ENCODE results near the gene TLE4.

Gene TLE4

DNA sequence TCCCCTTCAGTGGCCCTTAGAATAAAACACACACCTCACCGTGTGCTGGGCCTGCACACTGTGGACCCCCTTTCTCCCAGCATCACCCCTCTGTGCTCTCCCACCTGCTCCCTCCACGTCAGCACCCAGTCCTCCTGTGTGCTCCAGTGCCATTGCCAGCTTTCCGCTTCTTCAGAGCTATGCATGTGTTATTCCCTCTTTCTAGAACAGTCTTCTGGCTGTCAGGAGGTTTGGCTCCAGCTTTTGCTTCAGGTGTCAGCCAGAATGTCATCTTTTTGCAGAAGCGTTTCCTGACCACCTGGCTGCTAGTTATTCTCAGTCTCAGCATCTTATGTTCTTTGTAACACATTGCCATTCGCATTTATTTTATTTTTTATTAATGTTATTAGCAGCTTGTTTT, 119.7 kb downstream of the TLE4 start:
- no peak for DNase-seq (ENCODE audit: low read depth)

DNA sequence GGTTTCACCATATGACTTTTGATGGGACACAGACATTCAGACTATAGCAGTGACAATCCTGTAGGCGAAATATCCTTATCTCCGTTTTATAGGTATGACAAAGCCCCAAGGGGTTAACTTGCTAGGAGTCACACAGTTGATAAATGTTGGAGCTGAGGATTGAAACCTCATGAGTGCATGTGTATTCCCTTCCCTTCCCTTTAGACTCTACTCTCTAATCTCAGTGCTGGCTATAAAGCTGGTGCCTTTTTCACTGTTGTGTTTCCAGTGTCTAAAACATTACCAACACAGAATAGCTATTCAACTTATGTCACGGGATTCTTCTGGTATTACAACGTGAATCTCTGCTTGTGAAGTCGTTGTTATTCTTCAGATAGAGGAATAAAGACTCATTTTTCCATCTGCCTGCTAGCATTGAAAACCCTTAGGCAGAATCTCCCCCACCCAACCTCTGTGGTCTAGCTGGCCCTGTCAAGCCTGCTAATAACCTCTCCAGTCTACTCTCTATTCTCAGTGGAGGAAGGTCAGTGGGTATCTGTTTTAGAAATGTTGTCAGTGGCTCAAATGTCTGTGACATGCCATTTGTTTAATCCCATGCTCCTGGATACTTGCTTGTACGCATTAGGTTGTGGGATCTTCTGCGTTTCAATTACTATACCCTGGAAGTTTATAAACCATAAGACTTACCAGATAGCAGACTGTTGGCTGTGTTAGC, 121.2 kb downstream of the TLE4 start:
- DNase-seq (ENCODE audit: low read depth) = no peak

DNA sequence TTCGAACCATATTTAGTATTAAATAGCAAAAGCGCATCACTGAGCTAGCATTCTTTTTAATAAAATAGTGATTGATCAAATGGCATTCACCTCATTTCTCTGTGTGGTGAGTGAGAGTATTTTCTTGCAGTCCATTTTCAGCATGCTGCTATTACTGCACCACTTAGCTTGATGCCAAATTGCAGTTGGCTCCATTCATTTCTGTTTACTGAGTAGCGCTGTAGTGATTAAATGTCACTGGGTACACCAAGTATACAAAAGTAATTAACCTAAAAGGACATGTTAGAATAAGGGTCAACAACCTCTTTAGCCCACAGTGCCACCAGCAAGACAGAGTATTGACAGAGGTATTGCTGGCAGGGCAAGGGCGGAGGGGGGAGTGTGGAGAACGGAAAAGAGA, 122.0 kb downstream of the TLE4 start:
- DNase-seq (ENCODE audit: low read depth) = no peak

DNA sequence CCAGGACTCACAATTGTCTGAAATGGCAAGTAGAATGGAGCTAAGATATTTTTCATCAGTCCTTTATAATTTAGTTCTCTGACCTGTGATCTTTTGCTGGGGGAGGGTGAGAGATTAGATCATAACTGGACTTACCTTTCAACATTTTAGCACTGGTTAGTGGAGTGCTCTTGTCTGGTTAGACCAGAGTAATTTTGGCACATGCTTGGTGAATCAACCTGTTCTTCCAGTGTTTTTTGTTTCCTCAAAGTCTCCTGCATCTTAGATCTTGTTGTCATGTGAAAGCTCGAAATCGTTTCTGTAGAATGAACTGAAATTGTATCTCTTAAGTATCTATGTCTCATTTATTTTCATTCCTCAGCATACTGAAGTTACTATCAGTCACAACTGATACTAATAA, 122.4 kb downstream of the TLE4 start:
- DNase-seq (ENCODE audit: low read depth) = no peak

DNA sequence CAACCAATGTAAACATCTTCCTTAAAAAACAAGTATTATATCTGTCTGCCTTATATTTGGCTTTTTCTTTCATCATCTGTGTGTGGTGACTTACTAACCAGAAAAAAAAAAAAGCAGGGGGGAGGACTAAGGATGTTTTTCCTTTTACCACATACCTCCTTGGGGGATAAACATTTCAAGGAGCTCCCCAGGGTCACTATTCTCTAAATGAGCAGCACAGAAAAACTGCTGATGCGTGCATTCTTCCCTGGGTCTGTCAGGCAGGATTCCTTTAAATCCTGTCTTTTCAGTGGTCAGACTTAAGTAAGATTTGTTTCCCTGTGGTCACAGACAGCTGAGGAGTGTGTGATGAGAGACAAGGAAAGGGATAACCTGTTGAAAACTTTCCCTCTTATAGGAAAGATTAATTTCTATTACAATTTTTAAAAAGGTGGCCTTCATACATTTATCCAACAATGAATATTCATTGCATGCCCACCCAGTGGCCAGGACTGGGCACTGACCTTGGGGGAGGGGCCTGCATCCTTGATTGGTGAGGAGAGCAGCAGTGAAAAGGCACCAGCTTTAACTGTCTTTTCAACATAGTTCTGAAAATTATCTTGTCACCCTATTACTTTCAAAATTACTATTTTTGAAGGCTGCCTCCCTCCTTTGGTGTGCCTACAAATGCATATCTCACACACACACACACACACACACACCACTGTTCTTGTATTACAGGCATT, 123.1 kb downstream of the TLE4 start:
- DNase-seq (ENCODE audit: low read depth) = no peak

DNA sequence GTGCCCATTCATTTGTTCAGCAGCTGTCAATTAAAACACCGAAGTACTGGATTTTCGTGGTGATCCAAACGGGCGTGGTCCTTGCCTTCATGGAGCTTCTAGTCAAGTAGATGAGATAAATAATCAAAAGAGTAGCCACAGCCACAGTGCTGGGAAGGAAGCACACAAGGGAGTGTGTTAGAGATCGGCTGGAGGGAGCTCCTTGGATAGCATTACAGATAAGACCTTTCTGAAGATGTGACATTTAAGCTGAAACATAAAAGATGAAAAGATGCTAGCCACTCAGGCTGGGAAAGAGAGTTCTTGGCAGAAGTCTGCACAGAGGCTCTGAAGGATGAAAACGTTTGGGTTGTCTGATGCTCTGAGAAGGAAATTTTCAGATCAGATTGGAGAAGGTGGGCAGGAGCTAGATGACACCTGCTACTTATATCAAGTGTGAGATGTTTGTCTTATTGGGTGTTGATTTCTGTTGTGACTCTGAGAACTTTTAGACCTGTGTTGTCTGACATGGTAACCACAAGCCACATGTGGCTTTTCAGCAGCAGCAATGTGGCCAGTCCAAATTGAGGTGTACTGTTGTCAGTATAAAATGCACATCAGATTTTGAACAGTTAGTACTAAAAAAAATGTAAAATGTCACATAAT, 123.9 kb downstream of the TLE4 start:
- DNase-seq (ENCODE audit: low read depth) = no peak

DNA sequence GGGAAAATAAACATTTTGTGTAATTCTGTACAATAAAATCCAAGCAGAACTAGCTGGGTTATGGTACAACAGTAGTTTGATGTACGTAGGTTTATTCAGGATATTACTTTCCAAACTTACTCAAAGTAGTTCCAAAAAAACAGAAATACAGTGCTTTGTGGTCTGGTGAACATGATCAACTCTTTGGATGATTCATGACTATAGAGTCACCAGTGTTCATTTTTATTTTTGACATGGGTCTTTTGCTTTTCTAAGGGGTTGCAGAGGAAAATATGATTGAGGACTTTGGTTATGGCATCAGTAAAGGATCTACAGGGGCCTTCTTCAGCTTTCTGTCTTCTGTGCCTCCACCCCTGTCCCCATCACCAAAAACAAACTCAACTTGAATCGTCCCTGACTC, 127.2 kb downstream of the TLE4 start:
- DNase-seq (ENCODE audit: low read depth) = no peak

DNA sequence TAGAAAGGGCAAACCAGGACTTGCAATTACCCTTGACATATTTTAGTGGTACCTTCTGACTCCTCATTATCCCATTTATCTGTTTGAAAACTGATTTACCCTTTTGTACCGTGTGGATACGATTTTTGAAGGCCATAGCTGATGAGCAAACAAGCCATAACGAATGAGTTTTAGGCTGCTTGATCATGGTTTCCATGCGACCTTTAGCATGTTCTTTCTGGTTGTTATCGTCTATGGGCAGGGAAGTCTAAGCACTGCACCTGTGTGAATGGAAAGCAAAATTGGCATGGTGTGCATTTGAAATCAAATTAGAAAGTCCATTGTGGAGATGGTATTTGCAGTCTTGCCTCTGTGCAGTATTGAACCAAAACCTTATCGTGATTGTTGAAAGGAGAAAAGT, 127.7 kb downstream of the TLE4 start:
- no peak for DNase-seq (ENCODE audit: low read depth)

DNA sequence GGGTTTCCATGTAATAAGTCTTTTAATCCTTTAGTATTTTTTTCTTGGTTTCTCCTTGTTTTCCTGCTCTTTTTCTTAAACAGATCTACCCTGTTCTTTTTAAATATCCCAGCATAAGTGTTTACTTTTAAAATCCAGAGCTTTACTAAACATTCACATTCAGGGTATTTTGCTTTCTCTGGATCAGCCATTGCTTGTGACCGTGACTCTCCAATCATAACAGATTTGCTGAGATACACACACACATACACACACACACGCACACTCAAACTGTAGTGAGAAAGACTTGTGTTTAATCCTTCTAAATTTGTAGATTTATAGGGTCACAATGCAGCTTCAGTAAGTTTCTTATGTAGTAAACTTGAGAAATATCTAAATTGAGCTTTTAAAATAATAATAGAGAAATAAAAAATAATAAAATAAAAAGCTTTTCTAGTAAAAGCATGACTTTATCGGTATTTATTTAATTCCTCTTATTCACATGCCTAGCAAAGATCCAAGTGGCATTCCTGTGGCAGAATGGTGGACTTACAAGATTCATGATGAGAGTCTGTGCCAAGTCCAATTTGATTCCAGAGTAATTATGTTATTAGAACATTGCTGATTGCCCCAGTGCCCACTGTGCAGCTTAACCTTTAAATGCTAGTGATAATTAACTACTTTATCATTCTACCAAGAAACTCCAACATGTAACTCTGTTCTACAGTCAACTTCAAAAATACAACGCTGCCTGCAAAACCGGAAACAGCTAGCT, 129.0 kb downstream of the TLE4 start:
- DNase-seq (ENCODE audit: low read depth) = no peak

DNA sequence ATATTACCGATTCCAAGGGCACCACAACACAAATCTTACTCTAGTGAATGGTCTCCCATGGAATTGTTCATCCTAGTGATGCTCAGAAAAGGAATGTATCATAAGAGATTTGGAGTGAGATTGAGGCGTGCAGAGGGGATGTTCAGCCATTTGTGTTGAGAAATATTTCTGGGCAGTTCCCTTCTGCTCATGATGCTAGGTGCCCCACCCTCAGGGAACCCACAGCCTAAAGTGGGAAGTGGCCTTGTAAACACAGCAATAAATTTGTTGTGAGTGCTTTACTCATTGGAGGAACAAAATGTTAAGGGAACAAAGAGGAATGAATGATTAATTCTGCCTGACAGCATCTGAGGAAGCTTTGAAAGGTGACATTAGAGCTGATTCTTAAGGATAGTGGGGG, 129.9 kb downstream of the TLE4 start:
- DNase-seq (ENCODE audit: low read depth) = no peak

DNA sequence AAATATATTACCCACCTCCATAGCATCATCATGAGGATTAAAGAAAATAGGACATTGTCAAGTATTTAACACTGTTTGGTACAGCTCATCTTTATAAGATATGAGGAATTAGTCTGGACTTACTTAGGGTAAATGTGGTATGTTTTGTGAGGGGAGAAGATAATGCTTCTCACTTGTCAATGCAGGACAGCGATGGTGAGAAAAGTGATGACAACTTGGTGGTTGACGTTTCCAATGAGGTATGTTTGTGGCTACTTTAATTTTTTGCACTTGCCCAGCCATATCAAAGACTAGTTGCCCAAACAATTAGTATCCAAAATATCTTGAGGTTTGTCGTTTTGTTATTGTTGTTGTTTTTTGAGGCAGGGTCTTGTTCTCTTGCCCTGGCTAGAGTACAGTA, 133.9 kb downstream of the TLE4 start:
- no peak for DNase-seq (ENCODE audit: low read depth)

DNA sequence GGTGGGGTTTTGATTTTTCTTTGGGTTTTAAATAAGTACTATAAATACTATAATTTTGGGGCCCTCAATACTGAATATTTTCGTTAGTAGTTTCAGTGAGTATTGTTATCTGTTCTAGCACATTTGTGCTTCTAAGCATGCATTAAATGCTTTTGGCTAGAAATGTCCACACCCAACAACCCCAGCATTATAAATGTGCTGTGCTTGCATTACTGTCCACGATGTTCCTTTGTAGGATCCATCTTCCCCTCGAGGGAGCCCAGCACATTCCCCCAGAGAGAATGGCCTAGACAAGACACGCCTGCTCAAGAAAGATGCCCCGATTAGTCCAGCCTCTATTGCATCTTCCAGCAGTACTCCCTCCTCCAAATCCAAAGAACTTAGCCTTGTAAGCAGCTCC, 134.7 kb downstream of the TLE4 start:
- no peak for DNase-seq (ENCODE audit: low read depth)

DNA sequence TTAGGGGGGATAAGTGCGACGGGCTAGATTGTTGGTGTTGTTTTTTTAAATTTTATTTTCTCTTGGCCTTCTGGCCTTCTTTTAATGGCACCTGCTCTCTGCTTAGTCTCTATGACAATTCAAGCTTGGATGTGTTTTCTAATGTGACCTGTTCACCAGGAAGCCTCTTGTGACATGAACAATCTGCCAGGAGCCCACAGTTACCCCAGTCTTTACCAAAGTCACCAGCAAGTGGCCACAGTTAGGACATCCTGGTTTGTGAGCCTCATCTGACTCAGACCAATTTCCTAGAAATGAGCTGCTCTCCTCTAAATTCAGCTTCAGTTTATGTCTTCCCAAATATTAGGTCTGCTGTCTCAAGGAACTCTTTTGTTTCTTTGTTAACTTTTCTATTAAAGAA, 135.8 kb downstream of the TLE4 start:
- DNase-seq (ENCODE audit: low read depth) = no peak

DNA sequence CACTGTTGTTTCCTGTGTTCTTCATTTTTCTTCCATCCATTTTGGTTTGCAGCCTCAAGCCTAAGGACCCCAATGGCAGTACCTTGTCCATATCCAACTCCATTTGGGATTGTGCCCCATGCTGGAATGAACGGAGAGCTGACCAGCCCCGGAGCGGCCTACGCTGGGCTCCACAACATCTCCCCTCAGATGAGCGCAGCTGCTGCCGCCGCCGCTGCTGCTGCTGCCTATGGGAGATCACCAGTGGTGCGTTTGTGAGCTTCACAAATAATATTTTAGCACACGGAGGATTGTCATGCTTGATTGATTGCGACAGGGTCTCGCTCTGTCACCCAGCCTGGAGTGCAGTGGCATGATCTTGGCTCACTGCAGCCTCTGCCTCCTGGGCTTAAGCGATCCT, 136.8 kb downstream of the TLE4 start:
- DNase-seq (ENCODE audit: low read depth) = no peak

DNA sequence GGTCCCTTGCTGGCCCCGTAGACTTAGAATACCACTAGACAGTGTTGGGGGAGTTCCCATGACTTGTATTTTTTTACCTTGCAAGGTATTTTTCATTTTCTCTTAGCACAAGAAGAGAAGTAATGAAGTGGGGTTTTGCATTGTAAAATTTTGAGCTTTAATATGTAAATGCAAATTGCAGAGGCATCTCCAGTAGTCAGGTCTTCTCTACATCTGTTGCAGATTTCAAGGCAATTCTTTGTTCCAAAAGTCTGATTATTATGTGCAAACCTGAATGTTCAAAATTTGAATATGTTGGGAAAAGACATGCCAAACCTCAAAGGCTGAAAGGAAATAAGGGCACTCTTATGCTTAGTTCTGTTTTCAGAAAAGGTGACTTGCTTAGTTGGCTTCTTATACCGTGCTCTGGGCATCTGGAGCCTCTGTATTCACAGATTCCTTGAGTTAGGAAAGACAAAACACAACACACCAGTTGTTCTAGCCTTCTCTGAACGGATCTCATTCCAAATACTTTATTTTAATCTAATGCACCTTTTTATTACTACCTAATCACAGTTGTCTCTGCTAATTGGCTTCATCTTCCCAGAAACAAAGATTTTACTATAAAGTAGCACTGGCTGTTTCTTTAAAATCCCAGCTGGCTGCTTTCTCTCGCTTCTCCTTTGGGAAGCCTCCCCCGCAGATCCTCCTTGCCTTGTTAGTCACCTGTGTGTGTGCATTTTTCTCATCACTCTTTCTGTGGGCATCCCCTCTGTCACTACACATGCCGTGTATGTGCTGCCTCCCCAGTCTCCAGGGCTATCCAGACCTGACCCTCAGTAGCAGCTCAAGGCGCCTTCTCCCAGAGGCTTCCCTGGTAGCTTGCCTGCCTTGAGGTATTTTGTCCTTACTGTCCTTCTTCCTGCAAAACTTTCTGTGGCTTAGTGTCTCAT, 138.2 kb downstream of the TLE4 start:
- DNase-seq (ENCODE audit: low read depth) = no peak

DNA sequence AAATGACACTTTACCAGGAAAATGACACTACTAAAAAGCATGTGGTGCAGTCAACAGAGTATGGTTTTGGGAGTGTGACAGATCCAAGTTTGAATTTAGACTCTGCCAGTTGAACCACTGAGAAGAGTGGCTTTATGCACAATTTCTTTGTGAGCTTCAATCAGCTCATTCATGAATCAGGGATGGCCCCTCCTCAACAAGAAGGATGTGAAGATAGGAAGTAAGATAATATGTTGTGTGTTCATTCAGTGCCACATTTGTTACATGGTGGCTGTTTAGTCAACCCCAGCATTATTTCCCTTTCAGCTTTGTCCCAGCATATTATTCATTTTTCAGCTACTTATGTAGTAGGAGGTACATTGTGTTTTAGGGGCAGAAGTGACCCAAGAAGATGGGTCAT, 140.1 kb downstream of the TLE4 start:
- no peak for DNase-seq (ENCODE audit: low read depth)

DNA sequence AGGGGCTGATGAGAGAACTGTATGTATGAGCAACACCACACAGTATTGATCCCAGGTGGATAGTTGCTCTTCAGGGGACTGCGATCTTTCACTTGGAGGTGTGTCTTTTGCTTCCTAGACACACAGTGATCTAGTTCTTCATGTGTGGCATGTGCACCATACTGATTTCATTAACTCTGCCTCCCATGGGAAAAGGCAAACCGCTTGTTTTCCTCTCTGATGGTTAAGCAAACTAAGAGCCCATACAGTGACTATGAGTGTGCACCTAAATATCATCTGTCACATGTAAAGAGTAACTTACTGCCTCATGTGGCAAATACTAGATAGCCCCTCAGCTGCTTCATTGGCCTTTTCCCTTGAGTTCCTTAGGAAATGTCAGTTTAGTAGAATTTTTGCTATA, 147.3 kb downstream of the TLE4 start:
- DNase-seq (ENCODE audit: low read depth) = no peak

DNA sequence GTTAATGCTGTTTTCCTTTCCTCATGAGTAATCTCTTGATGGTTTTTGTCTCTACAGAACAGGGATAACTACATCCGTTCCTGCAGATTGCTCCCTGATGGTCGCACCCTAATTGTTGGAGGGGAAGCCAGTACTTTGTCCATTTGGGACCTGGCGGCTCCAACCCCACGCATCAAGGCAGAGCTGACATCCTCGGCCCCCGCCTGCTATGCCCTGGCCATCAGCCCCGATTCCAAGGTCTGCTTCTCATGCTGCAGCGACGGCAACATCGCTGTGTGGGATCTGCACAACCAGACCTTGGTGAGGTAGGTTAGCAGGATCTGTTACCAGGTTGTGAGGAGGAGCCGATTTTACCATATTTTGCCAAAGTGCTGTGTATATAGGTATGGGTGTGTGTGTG, 148.2 kb downstream of the TLE4 start:
- no peak for DNase-seq (ENCODE audit: low read depth)

DNA sequence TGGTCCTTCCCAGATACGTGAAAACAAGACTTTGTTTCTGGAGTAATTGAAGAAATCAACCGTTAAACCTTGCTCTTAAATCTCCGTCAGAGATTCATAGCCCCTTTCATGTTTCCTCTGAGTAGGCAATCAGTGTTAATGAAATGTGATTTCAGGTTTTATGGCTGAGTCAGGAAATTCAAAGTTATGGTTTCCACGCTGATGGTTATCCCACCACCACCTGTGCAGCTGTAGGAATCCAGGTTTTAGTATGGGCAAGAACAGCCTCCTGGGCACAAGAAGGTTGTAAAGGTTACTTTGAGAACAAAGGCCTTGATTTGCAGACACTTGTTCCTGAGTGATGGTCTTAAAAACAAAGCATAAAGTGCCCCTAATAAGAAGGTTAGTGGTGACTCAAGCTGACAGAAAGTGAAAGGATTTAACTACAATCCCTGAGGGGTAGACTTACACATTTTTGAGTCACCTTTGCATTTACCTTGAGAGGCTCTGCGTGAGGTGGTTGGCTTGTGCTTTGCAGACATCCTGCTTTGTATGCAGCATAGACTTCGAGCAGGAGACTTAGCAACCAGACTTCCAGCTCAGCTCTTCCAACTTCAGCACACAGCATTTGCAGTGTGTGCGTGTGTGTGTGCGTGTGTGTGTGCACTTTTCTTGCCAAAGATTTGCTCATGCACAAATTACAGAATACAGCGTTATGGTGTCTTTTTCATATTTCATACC, 159.6 kb downstream of the TLE4 start:
- no peak for DNase-seq (ENCODE audit: low read depth)

DNA sequence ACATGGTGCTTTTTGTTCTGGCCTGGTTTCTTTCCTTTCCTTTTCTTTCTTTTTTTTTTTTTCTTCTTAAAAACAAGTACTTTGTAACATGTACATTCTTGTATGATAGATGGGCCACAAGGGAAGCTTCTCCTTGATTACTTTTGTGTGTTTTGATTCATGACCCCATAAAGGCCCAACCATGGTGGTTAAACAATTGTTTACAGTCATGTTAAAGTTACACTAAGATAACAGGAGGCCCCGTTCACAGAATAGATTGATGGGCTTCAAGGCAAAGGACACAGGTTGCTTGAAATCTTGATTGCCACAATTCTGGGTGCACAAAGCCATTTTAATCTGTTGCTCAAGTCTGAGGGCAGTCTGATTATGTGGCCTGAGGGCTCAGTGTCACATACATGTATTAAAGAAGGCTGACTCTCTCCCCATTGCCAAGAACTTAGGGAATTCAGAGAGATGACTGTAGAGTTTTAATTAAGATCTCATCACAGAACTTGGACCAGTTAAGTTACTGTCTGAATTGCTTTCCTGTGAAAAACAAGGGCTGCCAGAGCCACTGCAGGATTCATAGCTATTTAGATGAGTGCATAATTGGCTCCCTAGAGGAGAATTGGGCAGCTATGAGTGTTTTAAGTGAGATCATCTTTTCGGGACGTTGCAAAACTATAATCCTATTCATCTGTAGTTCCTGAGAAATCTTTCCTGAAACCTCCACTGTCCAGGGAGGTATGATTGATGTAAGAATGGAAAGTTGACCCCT, 163.4 kb downstream of the TLE4 start:
- DNase-seq (ENCODE audit: low read depth) = no peak
